ENCODE data around the gene DCAF8L2.

DNA sequence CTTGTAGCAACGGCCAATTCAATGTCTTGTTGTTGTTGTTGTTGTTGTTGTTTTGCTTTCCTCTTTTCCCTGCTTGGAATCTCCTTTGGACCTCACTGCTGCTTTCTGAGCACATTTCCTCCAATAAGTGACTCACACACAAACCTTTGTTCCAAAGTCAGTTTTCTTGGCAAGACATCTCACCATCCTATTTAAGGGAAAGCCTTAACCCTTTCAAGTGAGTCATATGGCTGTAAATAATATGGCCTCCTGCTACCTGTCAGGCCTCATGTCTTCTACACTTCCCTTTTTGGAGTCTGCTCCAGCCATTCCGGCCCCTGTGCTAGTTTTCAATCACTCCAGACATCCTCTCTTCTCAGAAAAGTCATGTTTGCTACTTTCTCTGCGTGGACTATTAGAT, 138.1 kb downstream of the DCAF8L2 start:
- no peak for TF ChIP-seq TRIM28 (IDR thresholded peaks at IDR 0.05; ENCODE audit: borderline replicate concordance, low read length)
- TF ChIP-seq ZBTB7A (tag by site-specific recombination; IDR thresholded peaks at IDR 0.05; ENCODE audit: low read depth) = no peak

All from HEK293 (cell line).